Activated CD8-positive, alpha-beta memory T cell treated with anti-CD3 and anti-CD28 coated beads for 4 hours (primary cell): Measurements from ENCODE around the gene ENAH.
"Not testable (repeated sequence)": the region's sequence is repeated elsewhere in the genome, so short reads cannot be mapped to it uniquely, and the experiment has no call there.

Experiments
- DNase-seq, 2 donors: peaks; one replicate each; pipeline ENCODE4 v3.0.0-alpha.2; 2020; ENCODE audit warnings: low read depth in 2 of 2

ENAH gene

DNA sequence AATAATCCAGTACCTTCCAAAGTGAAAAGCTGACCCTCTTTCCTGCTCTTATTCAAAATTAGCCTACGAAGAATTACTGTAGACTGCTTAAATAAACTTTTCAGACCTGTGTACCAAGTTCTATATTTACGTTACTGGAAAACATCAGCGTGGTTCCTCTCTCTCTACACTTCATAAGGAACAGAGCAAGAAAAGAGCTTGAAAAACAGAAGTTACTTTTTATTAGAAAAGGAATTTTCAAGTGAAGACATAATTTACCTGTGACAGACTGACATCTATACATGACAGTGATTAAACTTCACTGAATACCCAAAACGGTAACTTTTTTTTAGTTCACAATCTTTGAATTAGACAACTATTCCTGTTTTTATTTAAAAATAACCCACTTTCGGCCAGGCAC, 2.7 kb downstream of the ENAH start:
- no peak for DNase-seq

DNA sequence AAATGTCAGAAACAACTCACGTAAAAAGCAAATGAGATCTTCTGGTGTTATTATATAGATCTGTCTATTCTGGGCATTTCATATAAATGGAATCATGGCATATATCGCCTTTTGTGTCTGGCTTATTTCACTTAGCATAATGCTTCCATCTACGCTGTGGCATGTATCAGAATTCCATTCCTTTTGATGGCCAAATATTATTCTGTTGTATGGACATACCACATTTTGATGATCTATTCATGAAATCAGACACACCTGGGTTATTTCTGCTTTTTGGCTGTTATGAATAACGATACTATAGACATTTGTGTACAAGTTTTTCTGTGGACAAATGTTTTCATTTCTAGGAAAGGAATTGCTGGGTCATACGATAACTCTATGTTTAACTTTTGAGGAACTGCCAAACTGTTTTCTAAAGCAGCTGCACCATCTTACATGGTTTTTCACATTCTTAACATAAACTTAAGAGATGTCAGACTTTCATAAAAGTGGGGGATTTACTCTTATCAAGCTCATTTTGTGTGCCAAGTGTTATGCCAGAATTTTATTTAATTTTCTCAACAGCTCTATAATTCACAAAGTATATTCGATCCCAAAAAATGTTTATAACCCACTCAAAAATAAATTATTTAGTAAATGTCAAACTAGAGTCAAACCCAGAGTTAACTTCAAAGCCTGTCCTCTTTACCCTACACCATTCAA, 7.6 kb downstream of the ENAH start:
- DNase-seq: no peak

DNA sequence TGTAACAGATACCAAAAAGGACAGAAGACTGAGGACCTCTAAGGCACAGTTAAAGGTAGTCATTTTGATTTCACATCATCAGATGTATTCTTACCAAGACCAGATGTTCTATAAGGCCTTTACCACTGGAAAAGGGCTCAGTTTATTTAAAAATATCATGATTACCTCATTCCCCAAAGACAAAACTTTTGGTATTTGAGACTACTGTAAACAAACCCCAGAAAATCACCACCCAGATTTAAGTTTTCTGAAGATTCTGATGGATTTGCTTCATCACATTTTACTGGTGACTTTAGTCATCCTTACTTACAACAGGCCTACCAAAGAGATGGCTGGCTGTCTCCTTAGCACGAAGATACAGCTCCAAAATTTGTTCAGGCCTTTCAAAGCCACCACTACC, 8.3 kb downstream of the ENAH start:
- DNase-seq: no peak

DNA sequence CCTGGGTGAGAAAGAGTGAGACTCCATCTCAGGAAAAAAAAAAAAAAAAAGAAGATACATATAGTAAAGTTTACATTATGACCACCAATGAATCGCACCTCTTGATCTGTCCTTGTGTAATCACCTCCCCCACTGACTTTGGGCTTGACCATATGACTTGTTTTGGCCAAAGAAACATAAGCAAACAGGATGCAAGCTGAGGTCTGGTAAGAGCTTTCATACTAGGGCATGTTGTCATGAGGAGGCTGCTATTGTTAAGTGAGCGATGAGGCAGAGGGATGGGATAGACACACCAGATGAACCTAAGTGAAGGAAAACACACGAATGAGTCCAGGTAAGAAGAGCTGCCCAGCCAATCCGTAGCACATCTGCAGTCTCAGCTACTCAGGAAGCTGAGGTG, 10.7 kb downstream of the ENAH start:
- no peak for DNase-seq

DNA sequence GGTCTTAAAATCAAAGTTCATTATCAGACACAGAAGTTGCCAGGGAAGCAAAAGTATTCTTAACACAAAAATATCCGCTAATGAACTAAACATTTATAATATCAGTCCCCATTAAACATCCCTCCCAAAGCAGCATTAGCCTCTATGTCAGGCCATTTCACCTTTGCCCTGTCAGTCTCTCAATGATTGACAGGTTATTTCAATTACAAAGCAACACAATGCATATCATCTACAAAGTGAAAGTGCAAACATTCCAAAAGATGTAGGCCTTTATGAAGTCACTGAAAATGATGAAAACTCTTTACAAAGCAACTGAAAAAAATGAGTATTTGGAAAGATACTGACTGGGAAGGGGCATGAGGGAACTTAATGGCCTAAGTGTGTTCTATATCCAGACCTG, 14.1 kb downstream of the ENAH start:
- DNase-seq: no peak

DNA sequence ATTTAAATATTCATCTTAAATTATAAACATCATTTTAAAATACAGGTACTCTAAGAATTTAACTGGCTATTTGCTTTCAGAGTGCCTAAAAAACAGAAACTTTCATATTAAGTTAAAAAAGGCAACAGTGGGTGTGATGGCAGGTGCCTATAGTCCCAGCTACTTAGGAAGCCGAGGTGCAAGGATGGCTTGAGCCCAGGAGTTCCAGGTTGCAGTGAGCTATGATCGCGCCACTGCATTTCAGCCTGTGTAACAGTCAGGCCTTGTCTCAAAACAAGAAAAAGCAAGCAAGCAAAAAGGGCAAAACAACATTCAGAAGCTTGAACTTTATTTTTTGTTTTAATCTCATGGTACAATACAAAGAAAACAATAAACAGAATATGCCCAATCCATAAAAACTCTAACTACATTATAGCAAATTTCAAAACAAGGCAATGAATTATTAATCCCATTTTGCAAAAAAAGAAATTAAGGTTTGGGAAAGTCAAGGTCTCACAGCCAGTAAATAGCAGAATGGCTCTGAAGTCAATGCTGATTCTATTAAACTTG, 15.2 kb downstream of the ENAH start:
- DNase-seq: no peak

DNA sequence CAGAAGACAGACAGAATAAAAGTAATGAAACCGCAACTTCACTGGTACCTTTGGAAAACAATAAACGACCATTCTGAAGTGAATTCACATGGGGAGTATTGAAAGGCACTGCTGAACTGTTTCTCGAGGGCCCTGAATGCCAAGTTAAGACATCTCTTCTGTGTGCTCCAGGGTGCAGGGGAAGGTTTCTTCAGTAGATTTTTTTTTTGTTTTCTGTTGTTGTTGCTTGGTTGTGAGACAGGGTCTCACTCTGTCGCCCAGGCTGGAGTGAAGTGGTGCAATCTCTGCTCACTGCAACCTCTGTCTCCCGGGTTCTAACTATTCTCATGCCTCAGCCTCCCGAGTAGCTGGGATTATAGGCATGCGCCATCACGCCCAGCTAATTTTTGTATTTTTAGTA, 15.9 kb downstream of the ENAH start:
- DNase-seq: not testable (repeated sequence)

DNA sequence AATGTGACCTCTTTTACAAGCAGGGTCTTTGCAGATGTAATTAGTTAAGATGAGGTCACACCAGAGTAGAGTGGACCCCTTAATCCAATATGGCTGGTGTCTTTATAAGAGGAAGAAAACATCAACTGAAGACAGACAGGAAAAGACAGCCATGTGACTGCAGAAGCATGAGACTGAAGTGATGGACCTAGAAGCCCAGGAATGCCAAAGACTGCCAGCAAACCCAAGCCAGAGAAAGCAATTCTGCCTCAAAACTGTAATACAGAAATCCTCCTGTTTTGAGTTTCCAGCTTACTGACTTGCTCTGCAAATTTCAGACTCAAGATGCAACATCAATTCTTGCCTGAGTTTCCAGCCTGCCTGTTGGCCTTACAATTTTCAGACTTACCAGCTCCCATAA, 17.3 kb downstream of the ENAH start:
- DNase-seq: no peak

DNA sequence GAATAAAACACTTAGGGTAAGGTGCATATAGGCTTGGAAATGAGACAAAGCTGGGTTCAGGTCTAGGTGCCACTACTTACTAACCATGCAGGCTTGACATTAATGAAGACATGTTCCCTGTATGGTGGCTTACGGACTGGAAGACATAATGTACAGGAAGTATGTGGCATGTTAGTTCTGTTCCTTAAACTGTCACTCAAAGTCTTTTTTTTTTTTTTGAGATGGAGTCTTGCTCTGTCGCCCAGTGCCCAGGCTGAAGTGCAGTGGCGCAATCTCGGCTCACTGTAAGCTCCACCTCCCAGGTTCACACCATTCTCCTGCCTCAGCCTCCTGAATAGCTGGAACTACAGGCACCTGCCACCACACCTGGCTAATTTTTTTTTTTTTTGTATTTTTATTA, 20.1 kb downstream of the ENAH start:
- not testable (repeated sequence) for DNase-seq

DNA sequence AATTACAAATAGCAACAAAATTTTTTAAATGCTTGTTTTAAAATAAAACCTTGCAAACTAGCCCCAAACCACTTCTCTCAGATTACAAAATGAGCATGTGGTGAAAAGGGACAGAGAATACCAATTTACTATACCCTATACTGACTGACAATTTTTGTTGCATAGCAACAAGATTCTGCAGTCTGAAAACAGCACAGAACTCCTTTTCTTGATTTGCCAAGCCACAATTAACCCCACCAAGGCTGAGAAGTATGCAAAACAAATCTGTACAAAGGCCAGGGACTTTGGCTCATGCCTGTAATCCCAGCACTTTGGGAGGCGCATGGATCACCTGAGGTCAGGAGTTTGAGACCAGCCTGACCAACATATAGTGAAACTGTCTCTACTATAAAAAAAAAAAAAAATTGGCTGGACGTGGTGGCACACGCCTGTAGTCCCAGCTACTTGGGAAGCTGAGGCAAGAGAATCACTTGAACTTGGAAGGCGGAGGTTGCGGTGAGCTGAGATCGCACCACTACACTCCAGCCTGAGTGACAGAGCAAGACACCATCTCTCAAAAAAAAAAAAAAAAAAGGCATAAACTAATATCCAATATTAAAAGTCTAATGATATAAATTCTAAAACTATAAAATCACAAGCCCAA, 21.8 kb downstream of the ENAH start:
- no peak for DNase-seq

DNA sequence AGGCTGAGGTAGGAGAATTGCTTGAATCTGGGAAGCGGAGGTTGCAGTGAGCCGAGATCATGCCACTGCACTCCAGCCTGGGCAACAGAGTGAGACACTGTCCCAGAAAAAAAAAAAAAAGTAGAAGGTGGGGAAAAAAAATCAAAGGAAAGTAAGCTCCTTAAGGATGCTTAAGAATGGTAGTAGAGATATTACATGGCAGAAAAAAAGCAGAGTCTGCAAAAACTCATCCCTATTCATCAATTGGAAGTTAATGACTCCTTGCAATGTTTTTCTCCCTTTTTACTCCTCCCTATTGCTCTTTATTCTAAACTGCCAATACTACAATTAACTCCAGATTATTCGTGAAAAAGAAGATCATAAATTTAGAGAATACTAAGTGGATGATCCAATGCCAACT, 23.4 kb downstream of the ENAH start:
- DNase-seq: no peak

DNA sequence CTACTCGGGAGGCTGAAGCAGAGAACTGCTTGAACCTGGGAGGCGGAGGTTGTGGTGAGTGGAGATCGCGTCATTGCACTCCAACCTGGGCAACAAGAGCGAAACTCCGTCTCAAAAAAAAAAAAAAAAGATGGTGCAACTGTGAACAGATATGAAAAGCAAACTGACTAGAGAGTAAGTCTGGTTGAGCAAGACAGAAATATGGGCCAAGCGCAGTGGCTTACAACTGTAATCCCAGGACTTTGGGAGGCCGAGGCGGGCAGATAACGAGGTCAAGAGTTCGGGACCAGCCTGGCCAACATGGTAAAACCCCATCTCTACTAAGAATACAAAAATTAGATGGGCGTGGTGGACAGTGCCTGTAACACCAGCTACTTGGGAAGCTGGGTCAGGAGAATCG, 24.1 kb downstream of the ENAH start:
- not testable (repeated sequence) for DNase-seq

DNA sequence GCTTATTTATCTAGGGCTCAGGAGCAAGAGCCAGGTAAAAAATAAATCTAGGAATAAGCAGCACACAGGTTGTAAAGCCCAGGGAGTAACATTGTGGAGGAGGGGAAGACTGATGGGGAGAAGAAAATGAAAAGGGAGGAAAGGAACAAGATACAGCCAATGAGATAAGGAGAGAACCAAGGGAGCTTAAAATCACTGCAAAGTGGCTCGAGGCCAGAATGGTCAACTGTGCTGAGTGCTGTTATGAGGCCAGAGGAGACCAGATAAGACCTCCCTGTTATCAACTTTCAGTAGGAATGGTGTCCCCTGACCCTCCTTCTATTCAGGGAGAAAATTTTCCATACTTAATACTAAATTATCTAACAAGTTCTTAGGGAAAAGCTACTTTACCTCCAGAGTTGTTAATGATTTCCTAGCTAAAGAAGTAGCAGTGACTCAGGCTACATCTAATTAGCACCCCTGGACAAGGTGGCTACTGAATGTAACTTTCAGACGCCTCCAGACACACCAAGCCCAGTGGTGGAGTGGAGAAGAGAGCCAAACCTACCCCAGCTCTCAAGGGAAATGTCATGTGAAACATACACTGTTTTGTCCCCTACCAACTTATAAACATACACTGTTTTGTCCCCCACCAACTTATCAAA, 25.5 kb downstream of the ENAH start:
- DNase-seq: no peak

DNA sequence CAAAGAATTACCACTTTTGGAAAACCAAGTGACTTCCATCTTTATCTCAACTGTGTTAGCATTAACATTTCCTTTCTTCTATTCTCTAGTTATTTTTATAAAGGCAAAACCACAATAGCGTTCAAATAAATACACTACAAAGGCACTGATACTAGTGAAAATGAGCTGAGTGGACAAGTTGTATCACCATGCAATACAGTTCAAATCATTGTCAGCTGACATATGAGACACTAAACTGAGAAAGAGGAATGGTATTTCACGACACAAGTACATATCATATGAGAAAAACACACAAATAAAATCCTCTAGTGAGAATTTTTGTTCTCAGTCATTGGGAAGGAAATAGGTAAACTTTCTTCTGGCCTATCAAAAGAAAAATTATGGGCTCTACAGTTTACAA, 26.2 kb downstream of the ENAH start:
- DNase-seq: no peak

DNA sequence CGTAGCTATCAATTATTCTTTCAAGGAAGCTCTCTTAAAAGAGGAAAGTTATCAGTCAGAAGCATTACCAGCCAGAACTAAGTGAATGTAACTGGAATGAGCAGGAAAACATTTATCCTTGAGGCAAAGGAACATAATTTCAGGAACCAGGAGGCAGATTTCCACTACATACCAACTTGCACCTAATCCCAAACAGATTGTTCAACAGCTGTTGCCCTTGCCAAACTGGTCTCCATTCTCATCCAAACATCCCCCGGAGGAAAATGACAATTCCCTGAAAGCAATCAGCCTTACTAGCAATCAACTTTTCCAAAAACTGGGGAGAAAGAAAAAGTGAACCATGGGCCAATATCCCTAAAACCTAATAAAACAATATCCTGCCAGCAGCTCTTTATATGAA, 35.0 kb downstream of the ENAH start:
- DNase-seq: no peak

DNA sequence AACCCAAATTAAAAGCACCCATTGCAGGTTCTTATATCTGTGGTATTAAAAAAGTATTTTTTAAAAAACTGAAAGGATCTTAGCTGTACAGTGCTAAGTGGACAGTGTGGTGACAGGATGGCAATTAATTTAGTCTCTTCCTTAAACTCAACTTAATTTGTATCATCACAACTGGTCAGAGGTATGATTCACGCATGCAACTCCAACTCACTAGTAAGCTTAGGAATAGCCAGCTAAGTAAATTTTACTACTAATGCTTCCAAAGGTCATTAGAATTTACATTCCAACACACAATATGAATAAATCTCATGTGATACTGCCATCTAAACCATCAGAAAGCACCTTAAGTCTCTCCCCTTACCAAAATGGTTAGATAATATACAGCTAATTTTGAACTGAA, 35.4 kb downstream of the ENAH start:
- DNase-seq: no peak

DNA sequence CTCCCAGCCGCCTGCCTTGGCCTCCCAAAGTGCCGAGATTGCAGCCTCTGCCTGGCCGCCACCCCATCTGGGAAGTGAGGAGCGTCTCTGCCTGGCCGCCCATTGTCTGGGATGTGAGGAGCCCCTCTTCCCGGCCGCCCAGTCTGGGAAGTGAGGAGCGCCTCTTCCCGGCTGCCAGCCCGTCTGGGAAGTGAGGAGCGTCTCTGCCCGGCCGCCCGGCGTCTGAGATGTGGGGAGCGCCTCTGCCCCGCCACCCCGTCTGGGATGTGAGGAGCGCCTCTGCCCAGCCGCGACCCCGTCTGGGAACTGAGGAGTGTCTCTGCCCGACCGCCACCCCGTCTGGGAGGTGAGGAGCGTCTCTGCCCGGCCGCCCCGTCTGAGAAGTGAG, 37.5 kb downstream of the ENAH start:
- DNase-seq: not testable (repeated sequence)

DNA sequence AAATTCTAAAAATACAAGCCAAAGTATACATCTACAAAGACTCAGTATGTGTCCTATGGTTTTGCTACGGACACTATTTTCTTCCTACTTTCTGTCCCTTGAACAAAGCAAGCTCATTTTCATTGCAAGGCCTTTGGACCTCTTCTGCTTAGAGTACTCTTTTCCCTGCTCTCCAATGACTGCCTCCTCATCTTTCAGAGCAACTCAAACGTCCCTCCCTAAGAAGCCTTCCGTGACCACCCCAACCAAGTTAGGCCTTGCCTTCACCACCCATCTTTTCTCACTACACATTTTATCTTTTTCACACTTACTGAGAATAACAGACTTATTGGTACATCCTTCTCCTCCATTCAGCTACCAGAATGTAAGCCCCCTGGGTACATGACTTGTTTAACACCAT, 39.9 kb downstream of the ENAH start:
- DNase-seq: no peak

DNA sequence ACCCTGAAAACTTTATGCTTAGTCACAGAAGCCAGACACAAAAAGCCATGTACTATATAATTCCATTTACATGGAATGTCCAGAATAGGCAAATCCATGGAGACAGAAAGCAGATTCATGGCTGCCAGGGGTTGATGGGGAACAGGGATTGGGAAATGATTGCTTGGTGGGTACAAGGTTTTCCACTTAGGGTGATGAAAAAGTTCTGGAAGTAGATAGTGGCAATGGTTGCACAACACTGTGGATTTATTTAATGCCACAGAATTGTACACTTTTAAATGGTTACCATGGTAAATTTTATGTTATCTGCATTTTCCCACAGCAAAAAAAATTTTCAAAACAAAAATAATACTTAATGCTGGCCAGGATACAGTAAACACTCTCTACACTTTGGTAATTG, 40.6 kb downstream of the ENAH start:
- no peak for DNase-seq

DNA sequence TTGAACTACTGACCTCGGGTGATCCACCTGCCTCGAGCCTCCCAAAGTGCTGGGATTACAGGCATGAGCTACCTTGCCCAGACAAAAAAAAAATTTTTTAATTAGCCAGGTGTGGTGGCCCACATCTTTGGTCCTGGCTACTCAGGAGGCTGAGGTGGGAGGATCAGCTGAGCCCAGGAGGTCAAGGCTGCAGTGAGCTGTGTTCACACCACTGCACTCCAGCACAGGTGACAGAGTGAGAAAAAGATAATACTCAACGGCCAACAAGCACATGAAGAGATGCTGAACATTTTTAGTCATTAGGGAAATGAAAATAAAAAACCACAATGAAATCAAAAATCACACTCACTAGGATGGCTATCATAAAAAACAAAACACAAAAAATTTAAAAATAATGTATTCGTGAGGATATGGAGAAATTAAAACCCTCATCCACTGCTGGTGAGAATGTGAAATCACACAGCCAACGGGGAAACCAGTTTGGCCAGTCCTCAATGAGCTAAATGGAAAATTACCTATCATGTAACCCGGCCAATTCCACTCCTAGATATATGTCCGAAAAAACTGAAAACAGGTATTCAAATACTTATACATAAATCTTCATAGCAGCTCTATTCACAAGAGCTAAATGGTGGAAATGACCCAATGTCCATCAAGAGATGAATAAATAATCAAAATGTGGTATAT, 41.2 kb downstream of the ENAH start:
- DNase-seq: no peak

DNA sequence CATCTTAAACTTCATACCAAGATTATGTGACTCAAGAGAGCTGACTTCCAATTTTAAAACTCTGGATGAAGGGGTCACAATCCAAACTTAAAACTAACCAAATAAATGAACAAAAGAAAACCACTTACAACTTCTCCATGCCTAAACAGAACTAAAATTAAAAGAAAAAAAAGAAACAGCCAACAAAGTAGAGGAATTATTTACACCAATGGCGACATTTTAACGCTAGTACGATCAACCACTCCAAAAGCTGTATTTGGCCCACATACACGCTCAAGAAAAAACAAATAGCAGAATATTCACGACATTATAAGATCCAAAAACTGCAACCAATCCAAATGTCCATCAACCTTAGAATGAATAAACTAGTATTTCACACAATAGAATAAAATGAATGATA, 42.4 kb downstream of the ENAH start:
- no peak for DNase-seq

DNA sequence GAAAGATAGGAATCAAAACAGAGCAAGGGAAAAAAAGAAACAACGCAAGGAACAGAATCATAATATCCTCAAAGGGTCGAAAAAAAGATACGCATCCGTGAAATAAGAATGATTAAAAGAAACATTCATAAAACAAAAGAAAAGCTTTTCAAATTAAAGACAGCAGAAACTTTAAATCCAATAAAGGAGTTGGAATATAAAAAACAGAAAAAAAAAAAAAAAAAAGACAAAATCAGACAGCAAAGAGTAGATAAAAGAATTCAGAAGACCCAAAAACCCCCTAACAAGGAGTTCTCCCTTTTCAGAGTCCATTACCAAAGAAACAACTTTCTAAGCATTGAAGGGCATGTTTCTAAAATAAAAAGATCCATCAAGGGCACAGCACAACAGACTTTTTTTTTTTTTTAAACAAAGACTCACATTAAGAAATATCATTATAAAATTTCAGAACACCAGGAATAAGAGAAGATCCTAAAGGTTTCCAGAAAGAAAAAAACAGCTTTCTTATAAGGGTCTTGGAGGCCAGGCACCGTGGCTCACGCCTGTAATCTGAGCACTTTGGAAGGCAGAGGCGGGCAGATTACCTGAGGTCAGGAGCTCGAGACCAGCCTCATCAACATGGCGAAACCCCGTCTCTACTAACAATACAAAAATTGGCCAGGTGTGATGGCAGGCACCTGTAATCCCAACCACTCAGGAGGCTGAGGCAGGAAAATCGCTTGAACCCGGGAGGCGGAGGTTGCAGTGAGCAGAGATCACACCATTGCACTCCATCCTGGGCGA, 44.7 kb downstream of the ENAH start:
- no peak for DNase-seq
